HG03457 (cell line): ENCODE measurements around the gene ELMO1.

Experiments
- ATAC-seq: cut with Tn5 transposase; IDR thresholded peaks from one replicate; pipeline ENCODE4 v1.9.1; 2021; ENCODE audit warnings: moderate number of reproducible peaks; ENCODE audit not compliant: unreplicated experiment

Gene ELMO1

GRCh38 chr7:36870625-36871354 is 577.9 kb downstream of the ELMO1 start:
- no peak for ATAC-seq

- no peak for ATAC-seq
Observed at GRCh38 chr7:36868727-36869411, 579.8 kb downstream of the ELMO1 start.

- ATAC-seq, result no peak
Observed at GRCh38 chr7:36865019-36865418, 583.6 kb downstream of the ELMO1 start.

- no peak for ATAC-seq
Observed at GRCh38 chr7:36863901-36864701, 584.6 kb downstream of the ELMO1 start.

GRCh38 chr7:36862771-36863261 is 585.8 kb downstream of the ELMO1 start:
- no peak for ATAC-seq

GRCh38 chr7:36861656-36862055 is 587.0 kb downstream of the ELMO1 start:
- ATAC-seq, result no peak

GRCh38 chr7:36860681-36861080 is 588.0 kb downstream of the ELMO1 start:
- ATAC-seq, result no peak

- ATAC-seq, result no peak
Observed at GRCh38 chr7:36855330-36855729, 593.3 kb downstream of the ELMO1 start.

- no peak for ATAC-seq
Observed at GRCh38 chr7:36854652-36855051, 594.0 kb downstream of the ELMO1 start.

GRCh38 chr7:36852931-36853330 is 595.7 kb downstream of the ELMO1 start:
- no peak for ATAC-seq

GRCh38 chr7:36852017-36852416 is 596.6 kb downstream of the ELMO1 start:
- no peak for ATAC-seq

- no peak for ATAC-seq
Observed at GRCh38 chr7:36851382-36851781, 597.3 kb downstream of the ELMO1 start.

GRCh38 chr7:36847946-36848345 is 600.7 kb downstream of the ELMO1 start:
- ATAC-seq, result no peak

GRCh38 chr7:36844374-36844773 is 604.3 kb downstream of the ELMO1 start:
- no peak for ATAC-seq

GRCh38 chr7:36840904-36841303 is 607.8 kb downstream of the ELMO1 start:
- ATAC-seq, result no peak

GRCh38 chr7:36838616-36839225 is 609.9 kb downstream of the ELMO1 start:
- no peak for ATAC-seq

GRCh38 chr7:36831049-36831448 is 617.6 kb downstream of the ELMO1 start:
- no peak for ATAC-seq

GRCh38 chr7:36827726-36828703 is 620.6 kb downstream of the ELMO1 start:
- ATAC-seq, result no peak

GRCh38 chr7:36825501-36825900 is 623.2 kb downstream of the ELMO1 start:
- no peak for ATAC-seq

GRCh38 chr7:36823353-36823752 is 625.3 kb downstream of the ELMO1 start:
- no peak for ATAC-seq
